HCT116 (cell line): ENCODE results near the gene RNF13. TPM values are rescaled to one million over a fixed set of nuclear protein-coding genes. Genes with fewer than 3 reads are reported as not detected.

ENCODE experiments used
- ATAC-seq: fragments of 200-7000 bp; cut with Tn5 transposase; 2 replicates; pipeline ENCODE4 v1.9.1; 2020; ENCODE audit warnings: mild to moderate bottlenecking, moderate library complexity
- BruUV-seq: library from RNA; stranded (reverse); fragments of 400-500 nt; replicated peaks from 2 replicates; lab custom pipeline; 2021; lab: Mats Ljungman, UMichigan
- CTCF ChIA-PET: fragments of 300-600 bp; sonication (Branson Sonifier 250); formaldehyde crosslinking; loops from one replicate; lab custom pipeline; 2021; ENCODE audit warnings: antibody characterized with exemption; lab: Charles Lee
- POLR2A ChIA-PET: fragments of 300-600, 350-600 bp; sonication (Branson Sonifier 250); formaldehyde crosslinking; loops from one replicate; lab custom pipeline; 2021; ENCODE audit warnings: antibody characterized with exemption; lab: Charles Lee
- RAD21 ChIA-PET, 2 experiments: fragments of 300-600 bp; sonication (Branson Sonifier 250); formaldehyde crosslinking; loops; one replicate each; lab custom pipeline; 2023; ENCODE audit warnings: low total read pairs in 2 of 2; ENCODE audit not compliant: uncharacterized antibody in 2 of 2, unreplicated experiment in 2 of 2, low non-redundant PET in 1 of 2; lab: Charles Lee
- DNase-seq: peaks from one replicate; pipeline ENCODE4 v3.0.0-alpha.2; 2010; ENCODE audit warnings: low read depth, low spot score
- H2AFZ ChIP-seq: fragments of 200-600 bp; shearing (Covaris generic), sonication (generic); 2 replicates; pipeline ENCODE4 v1.6.1; 2017; ENCODE audit warnings: low read depth, mixed run types, mixed read lengths, antibody characterized with exemption, low read length; ENCODE audit not compliant: poor library complexity, severe bottlenecking
- H3K27ac ChIP-seq: 2 replicates; pipeline ENCODE4 v1.5.1; 2012; ENCODE audit warnings: low read depth, low read length
- H3K27me3 ChIP-seq: fragments of 200-600 bp; sonication (generic); 2 replicates; pipeline ENCODE4 v1.6.1; 2016; ENCODE audit warnings: mixed run types, low read length, mixed read lengths; ENCODE audit not compliant: insufficient read depth
- H3K36me3 ChIP-seq, 2 experiments: fragments of 200-500 bp in 1 of 2; fragments of 200-600 bp in 1 of 2; sonication (Bioruptor generic) in 1 of 2; sonication (generic) in 1 of 2; 2 replicates each; pipeline versions ENCODE4 v1.5.1 to v1.6.1; 2014 to 2016; ENCODE audit warnings: low read length in 2 of 2, inconsistent platforms in 1 of 2, mixed read lengths in 1 of 2, mixed run types in 1 of 2; ENCODE audit not compliant: insufficient read depth in 2 of 2, control insufficient read depth in 1 of 2
- H3K4me1 ChIP-seq, 2 experiments: fragments of 200-600 bp in 1 of 2; sonication (generic) in 1 of 2; 2 replicates each; pipeline versions ENCODE4 v1.5.1 to v1.6.1; 2012 to 2017; ENCODE audit warnings: low read length in 2 of 2, inconsistent platforms in 1 of 2, mild to moderate bottlenecking in 1 of 2, mixed read lengths in 1 of 2, mixed run types in 1 of 2, moderate library complexity in 1 of 2; ENCODE audit not compliant: insufficient read depth in 2 of 2, control insufficient read depth in 1 of 2
- H3K4me2 ChIP-seq: fragments of 200-600 bp; sonication (generic); 2 replicates; pipeline ENCODE4 v1.6.1; 2017; ENCODE audit warnings: mixed run types, low read length, mixed read lengths
- H3K4me3 ChIP-seq, 2 experiments: fragments of 200-600 bp in 1 of 2; sonication (generic) in 1 of 2; replicated peaks in 1 of 2; 2 replicates each; pipeline ENCODE4 v1.5.1; 2011 to 2016; ENCODE audit warnings: low read length in 2 of 2, control low read depth in 1 of 2, low read depth in 1 of 2, mild to moderate bottlenecking in 1 of 2, mixed read lengths in 1 of 2, mixed run types in 1 of 2
- H3K79me2 ChIP-seq: fragments of 200-600 bp; sonication (generic); 2 replicates; pipeline ENCODE4 v1.6.1; 2017; ENCODE audit warnings: mild to moderate bottlenecking, mixed run types, low read length, moderate library complexity, mixed read lengths; ENCODE audit not compliant: insufficient read depth
- H3K9ac ChIP-seq: fragments of 200-600 bp; sonication (generic); 2 replicates; pipeline ENCODE4 v1.6.1; 2016; ENCODE audit warnings: low read length, mixed read lengths
- H3K9me2 ChIP-seq: fragments of 200-600 bp; sonication (generic), shearing (Covaris generic); 2 replicates; pipeline ENCODE4 v1.6.1; 2017; ENCODE audit warnings: mixed run types, mild to moderate bottlenecking, moderate library complexity; ENCODE audit not compliant: insufficient read depth
- H3K9me3 ChIP-seq, 2 experiments: fragments of 200-500 bp in 1 of 2; fragments of 200-600 bp in 1 of 2; sonication (Bioruptor generic) in 1 of 2; sonication (generic) in 1 of 2; 2 replicates each; pipeline ENCODE4 v1.6.1; 2014 to 2017; ENCODE audit warnings: low read length in 2 of 2, mixed read lengths in 2 of 2, inconsistent platforms in 1 of 2, low read depth in 1 of 2, mild to moderate bottlenecking in 1 of 2, mixed run types in 1 of 2, moderate library complexity in 1 of 2; ENCODE audit not compliant: control insufficient read depth in 1 of 2, insufficient read depth in 1 of 2
- H4K20me1 ChIP-seq: fragments of 200-600 bp; sonication (generic), shearing (Covaris generic); 2 replicates; pipeline ENCODE4 v1.6.1; 2017; ENCODE audit warnings: mixed run types, mild to moderate bottlenecking, moderate library complexity; ENCODE audit not compliant: insufficient read depth
- RAD21 ChIP-seq: IDR thresholded peaks from 2 replicates; pipeline ENCODE4 v1.6.1; 2012; ENCODE audit warnings: low read depth, mild to moderate bottlenecking
- SIN3A ChIP-seq: IDR thresholded peaks from 2 replicates; pipeline ENCODE4 v1.6.1; 2012; ENCODE audit warnings: low read depth
- YY1 ChIP-seq: IDR thresholded peaks from 2 replicates; pipeline ENCODE4 v1.6.1; 2011; ENCODE audit warnings: low read length, low read depth, moderate library complexity, mild to moderate bottlenecking; ENCODE audit not compliant: insufficient replicate concordance; ENCODE audit errors: extremely low read depth
- ZFX ChIP-seq: fragments of 450-650 bp; IDR thresholded peaks from 2 replicates; pipeline ENCODE4 v1.6.1; 2017
- intact Hi-C: fragments of 100-400 bp; cut with micrococcal nuclease; formaldehyde crosslinking; loops from 2 replicates; pipeline ENCODE4 v1.10.0; 2022
- total RNA-seq: library from RNA; stranded (reverse); gene quantifications from one replicate; pipeline ENCODE4 v1.2.1, GENCODE V29; 2021; ENCODE audit not compliant: unreplicated experiment
- TF ChIP-seq, protein P1 (sequence below), 3 experiments: fragments of 200-600 bp in 1 of 3; sonication (generic) in 1 of 3; IDR thresholded peaks in 2 of 3; conservative IDR thresholded peaks in 1 of 3; 2 replicates each; pipeline ENCODE4 v1.5.1; 2012 to 2017; ENCODE audit warnings: low read depth in 2 of 3, low read length in 2 of 3, antibody characterized with exemption in 1 of 3, borderline replicate concordance in 1 of 3, control low read depth in 1 of 3, mild to moderate bottlenecking in 1 of 3, mixed read lengths in 1 of 3, mixed run types in 1 of 3, moderate library complexity in 1 of 3; ENCODE audit not compliant: insufficient read depth in 1 of 3
- TF ChIP-seq, protein P2 (sequence below): IDR thresholded peaks from 2 replicates; pipeline ENCODE4 v1.6.1; 2012
- TF ChIP-seq, protein P3 (sequence below): IDR thresholded peaks from 2 replicates; pipeline ENCODE4 v1.6.1; 2012; ENCODE audit warnings: low read depth

RNF13 gene
- total RNA-seq, 1 experiment from 2014 or later, result 39.9 TPM

DNA sequence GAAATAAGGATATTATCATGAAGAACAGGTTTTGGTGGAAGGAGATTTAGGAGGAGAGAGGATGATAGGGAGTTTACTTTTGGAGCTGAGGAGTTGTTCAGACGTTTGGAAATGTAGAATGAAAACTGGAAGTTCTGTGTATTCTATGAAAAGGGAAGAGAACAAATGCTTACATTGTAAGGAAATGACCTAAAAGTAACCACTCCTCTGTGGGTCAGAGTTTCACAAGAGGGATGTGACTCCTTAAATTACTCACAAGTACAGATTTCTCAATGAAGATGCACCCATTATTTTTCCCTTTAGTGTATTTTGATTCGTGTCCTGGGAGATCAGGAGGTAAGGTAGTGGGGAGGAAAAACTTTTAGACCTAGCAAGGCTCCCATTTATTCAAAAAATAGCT, 4.0 kb downstream of the RNF13 start:
- H3K9ac ChIP-seq, result no peak overlapping the region
- intact Hi-C loops, result no loop called here
- TF ChIP-seq, protein P1, sequence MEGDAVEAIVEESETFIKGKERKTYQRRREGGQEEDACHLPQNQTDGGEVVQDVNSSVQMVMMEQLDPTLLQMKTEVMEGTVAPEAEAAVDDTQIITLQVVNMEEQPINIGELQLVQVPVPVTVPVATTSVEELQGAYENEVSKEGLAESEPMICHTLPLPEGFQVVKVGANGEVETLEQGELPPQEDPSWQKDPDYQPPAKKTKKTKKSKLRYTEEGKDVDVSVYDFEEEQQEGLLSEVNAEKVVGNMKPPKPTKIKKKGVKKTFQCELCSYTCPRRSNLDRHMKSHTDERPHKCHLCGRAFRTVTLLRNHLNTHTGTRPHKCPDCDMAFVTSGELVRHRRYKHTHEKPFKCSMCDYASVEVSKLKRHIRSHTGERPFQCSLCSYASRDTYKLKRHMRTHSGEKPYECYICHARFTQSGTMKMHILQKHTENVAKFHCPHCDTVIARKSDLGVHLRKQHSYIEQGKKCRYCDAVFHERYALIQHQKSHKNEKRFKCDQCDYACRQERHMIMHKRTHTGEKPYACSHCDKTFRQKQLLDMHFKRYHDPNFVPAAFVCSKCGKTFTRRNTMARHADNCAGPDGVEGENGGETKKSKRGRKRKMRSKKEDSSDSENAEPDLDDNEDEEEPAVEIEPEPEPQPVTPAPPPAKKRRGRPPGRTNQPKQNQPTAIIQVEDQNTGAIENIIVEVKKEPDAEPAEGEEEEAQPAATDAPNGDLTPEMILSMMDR (IDR thresholded peaks at IDR 0.05 in 2 of 3, conservative IDR thresholded peaks at IDR 0.05 in 1 of 3; ENCODE audit: borderline replicate concordance in 1 of 3, insufficient read depth in 1 of 3, low read depth in 2 of 3, low read length in 2 of 3), result no peak
- no peak for TF ChIP-seq ZFX
- H3K9me3 ChIP-seq, result no peaks in the 10 kb centered on the region
- H4K20me1 ChIP-seq, result 0 out of 2 replicates have a peak, but pooled peaks cover 6% of the 10 kb centered on the region
- RAD21 ChIA-PET, result no interaction called here
- no peak overlapping the region for H3K27ac ChIP-seq
- DNase-seq (no peak), ATAC-seq (no peak)
- H3K79me2 ChIP-seq, result peaks cover 90% of the 10 kb centered on the region
- no peaks in the 10 kb centered on the region for H3K27me3 ChIP-seq
- H3K4me2 ChIP-seq, result no peak overlapping the region
- POLR2A ChIA-PET, result no interaction called here
- H3K4me3 ChIP-seq, result no peak overlapping the region
- H3K9me2 ChIP-seq, result no peaks in the 10 kb centered on the region
- H3K4me1 ChIP-seq, result peaks cover 21 to 34% of the 10 kb centered on the region in 2 experiments
- H3K36me3 ChIP-seq, result no peaks in the 10 kb centered on the region
- no peak overlapping the region for H2AFZ ChIP-seq
- no TSS peak for BruUV-seq
- CTCF ChIA-PET, result no interaction called here

DNA sequence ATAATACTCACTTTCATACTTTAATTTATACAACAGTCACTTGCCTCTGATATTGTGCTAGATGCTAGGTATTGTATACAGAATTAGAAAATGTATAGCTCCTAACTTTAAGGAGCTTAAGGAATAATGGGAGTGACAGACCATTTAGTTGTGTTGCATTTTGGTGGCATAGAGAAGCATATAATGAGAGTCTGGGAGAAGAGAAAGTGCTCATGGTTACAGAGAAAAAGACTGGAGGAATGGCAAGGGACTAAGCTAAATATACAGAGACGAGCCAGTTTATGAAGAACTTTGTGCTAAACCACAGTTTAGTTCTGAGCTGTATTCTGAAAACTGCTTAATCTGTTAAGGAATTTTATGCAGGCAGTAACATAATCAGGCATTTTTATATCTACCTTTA, 6.4 kb downstream of the RNF13 start:
- H3K27ac ChIP-seq, result no peak overlapping the region
- 0 out of 2 replicates have a peak, but pooled peaks cover 3% of the 10 kb centered on the region for H4K20me1 ChIP-seq
- intact Hi-C loops, result no loop called here
- no peak overlapping the region; the same call in 1 of the 2 replicates for H3K9ac ChIP-seq
- BruUV-seq, result no TSS peak
- H3K27me3 ChIP-seq, result no peaks in the 10 kb centered on the region
- no peak for DNase-seq
- TF ChIP-seq, protein P2, sequence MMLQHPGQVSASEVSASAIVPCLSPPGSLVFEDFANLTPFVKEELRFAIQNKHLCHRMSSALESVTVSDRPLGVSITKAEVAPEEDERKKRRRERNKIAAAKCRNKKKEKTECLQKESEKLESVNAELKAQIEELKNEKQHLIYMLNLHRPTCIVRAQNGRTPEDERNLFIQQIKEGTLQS, result no peak
- TF ChIP-seq YY1, result no peak
- TF ChIP-seq, protein P3, sequence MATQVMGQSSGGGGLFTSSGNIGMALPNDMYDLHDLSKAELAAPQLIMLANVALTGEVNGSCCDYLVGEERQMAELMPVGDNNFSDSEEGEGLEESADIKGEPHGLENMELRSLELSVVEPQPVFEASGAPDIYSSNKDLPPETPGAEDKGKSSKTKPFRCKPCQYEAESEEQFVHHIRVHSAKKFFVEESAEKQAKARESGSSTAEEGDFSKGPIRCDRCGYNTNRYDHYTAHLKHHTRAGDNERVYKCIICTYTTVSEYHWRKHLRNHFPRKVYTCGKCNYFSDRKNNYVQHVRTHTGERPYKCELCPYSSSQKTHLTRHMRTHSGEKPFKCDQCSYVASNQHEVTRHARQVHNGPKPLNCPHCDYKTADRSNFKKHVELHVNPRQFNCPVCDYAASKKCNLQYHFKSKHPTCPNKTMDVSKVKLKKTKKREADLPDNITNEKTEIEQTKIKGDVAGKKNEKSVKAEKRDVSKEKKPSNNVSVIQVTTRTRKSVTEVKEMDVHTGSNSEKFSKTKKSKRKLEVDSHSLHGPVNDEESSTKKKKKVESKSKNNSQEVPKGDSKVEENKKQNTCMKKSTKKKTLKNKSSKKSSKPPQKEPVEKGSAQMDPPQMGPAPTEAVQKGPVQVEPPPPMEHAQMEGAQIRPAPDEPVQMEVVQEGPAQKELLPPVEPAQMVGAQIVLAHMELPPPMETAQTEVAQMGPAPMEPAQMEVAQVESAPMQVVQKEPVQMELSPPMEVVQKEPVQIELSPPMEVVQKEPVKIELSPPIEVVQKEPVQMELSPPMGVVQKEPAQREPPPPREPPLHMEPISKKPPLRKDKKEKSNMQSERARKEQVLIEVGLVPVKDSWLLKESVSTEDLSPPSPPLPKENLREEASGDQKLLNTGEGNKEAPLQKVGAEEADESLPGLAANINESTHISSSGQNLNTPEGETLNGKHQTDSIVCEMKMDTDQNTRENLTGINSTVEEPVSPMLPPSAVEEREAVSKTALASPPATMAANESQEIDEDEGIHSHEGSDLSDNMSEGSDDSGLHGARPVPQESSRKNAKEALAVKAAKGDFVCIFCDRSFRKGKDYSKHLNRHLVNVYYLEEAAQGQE, result no peak
- no peak for TF ChIP-seq RAD21
- no peak for TF ChIP-seq SIN3A
- TF ChIP-seq ZFX, result no peak
- TF ChIP-seq, all 23 proteins: peak for 0
- peaks cover 18 to 22% of the 10 kb centered on the region in 2 experiments; a peak in 3 of 4 replicates for H3K4me1 ChIP-seq
- H3K9me2 ChIP-seq, result no peaks in the 10 kb centered on the region
- no peak overlapping the region for H2AFZ ChIP-seq
- ChIA-PET RAD21 (no interaction called here), CTCF (interaction anchor here (1.2 to 2.4 kb wide), 2 partner anchors 11 to 54 kb away, joined by 3 to 13 read pairs; no protein-coding TSS in a partner anchor), POLR2A (interaction anchor here (1.8 kb wide), 1 partner anchor 8 kb away, joined by 5 read pairs; no protein-coding TSS in a partner anchor)
- peaks cover 100% of the 10 kb centered on the region for H3K79me2 ChIP-seq
- peak overlapping the region; percentile 43 for H3K4me2 ChIP-seq
- H3K4me3 ChIP-seq, result no peak overlapping the region
- H3K36me3 ChIP-seq, result no peaks in the 10 kb centered on the region
- H3K9me3 ChIP-seq, result no peaks in the 10 kb centered on the region
- no peak for ATAC-seq
